ENCODE measurements around the gene PITPNM2.

DNA sequence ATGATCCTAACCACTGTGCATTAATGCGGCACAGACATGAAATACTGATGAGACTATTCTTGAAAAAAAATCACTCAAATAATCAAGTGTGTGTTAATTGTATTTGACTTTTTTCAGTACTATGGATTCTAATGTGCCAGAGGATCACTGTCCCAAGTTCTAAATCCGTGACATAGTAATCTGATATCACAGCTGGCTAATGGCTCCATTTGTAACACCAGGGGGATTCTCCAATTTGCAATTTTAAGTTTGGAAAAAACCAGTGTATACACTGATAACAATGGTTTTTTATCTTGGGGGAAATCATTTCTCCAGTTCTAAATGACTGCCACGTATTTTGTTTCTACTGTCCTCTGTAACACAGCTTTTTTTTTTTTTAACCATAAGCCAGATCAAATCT is 49.0 kb upstream of the PITPNM2 start:
- TF ChIP-seq POLR2A (IDR thresholded peaks at IDR 0.05; ENCODE audit: extremely low read depth, insufficient read length), result no peak
- TF ChIP-seq, protein P1, sequence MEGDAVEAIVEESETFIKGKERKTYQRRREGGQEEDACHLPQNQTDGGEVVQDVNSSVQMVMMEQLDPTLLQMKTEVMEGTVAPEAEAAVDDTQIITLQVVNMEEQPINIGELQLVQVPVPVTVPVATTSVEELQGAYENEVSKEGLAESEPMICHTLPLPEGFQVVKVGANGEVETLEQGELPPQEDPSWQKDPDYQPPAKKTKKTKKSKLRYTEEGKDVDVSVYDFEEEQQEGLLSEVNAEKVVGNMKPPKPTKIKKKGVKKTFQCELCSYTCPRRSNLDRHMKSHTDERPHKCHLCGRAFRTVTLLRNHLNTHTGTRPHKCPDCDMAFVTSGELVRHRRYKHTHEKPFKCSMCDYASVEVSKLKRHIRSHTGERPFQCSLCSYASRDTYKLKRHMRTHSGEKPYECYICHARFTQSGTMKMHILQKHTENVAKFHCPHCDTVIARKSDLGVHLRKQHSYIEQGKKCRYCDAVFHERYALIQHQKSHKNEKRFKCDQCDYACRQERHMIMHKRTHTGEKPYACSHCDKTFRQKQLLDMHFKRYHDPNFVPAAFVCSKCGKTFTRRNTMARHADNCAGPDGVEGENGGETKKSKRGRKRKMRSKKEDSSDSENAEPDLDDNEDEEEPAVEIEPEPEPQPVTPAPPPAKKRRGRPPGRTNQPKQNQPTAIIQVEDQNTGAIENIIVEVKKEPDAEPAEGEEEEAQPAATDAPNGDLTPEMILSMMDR (IDR thresholded peaks at IDR 0.05; ENCODE audit: low read depth, low read length), result no peak
- TF ChIP-seq MAX (IDR thresholded peaks at IDR 0.05; ENCODE audit: low read depth, low read length), result no peak
